Measurements from ENCODE around the gene DTYMK.

GRCh38 chr2:241668839-241669238 lies 17.8 kb downstream of the DTYMK start:
- TF ChIP-seq, protein P1, sequence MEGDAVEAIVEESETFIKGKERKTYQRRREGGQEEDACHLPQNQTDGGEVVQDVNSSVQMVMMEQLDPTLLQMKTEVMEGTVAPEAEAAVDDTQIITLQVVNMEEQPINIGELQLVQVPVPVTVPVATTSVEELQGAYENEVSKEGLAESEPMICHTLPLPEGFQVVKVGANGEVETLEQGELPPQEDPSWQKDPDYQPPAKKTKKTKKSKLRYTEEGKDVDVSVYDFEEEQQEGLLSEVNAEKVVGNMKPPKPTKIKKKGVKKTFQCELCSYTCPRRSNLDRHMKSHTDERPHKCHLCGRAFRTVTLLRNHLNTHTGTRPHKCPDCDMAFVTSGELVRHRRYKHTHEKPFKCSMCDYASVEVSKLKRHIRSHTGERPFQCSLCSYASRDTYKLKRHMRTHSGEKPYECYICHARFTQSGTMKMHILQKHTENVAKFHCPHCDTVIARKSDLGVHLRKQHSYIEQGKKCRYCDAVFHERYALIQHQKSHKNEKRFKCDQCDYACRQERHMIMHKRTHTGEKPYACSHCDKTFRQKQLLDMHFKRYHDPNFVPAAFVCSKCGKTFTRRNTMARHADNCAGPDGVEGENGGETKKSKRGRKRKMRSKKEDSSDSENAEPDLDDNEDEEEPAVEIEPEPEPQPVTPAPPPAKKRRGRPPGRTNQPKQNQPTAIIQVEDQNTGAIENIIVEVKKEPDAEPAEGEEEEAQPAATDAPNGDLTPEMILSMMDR (IDR thresholded peaks at IDR 0.05) = no peak
- TF ChIP-seq CHD2 (IDR thresholded peaks at IDR 0.05; ENCODE audit: low read length, partially characterized antibody) (no peak), PBX3 (IDR thresholded peaks at IDR 0.05) (no peak), TEAD4 (IDR thresholded peaks at IDR 0.05; ENCODE audit: borderline replicate concordance, insufficient read depth) (no peak), USF1 (IDR thresholded peaks at IDR 0.05; ENCODE audit: borderline replicate concordance, low read depth) (no peak)
